Thyroid gland (tissue), 4 donors: ENCODE measurements around the gene ORM2.

ENCODE experiments used
- CTCF ChIP-seq, 6 experiments: fragments of 200-600 bp in 3 of 6; fragments of 450-650 bp in 3 of 6; sonication (generic) in 3 of 6; IDR thresholded peaks; one replicate each; pipeline ENCODE4 v1.5.1; 2016 to 2019; ENCODE audit warnings: antibody characterized with exemption in 6 of 6, mild to moderate bottlenecking in 2 of 6, inconsistent platforms in 1 of 6, moderate library complexity in 1 of 6
- POLR2A ChIP-seq, 2 donors: fragments of 450-650 bp; IDR thresholded peaks; one replicate each; pipeline ENCODE4 v1.6.1; 2017; ENCODE audit warnings: antibody characterized with exemption in 2 of 2, mild to moderate bottlenecking in 2 of 2, moderate library complexity in 1 of 2

GRCh38 chr9:114321759-114322158, 7.9 kb upstream of the ORM2 start:
- TF ChIP-seq POLR2A (IDR thresholded peaks at IDR 0.05): no peak
- no peak for TF ChIP-seq CTCF (IDR thresholded peaks at IDR 0.05)
